GM12875 (cell line): Measurements from ENCODE around the gene SAMD5.

Experiments
- H3K4me3 ChIP-seq: one replicate; pipeline ENCODE4 v1.5.1; 2011; ENCODE audit warnings: low read depth, low read length, control low read depth
- CTCF ChIP-seq: IDR thresholded peaks from 2 replicates; pipeline ENCODE4 v1.5.1; 2011; ENCODE audit warnings: low read depth, mild to moderate bottlenecking, control low read depth, inconsistent platforms, low read length, moderate library complexity, borderline replicate concordance; ENCODE audit not compliant: insufficient read depth

The SAMD5 gene

GRCh38 chr6:147553099-147553498 lies 44.6 kb downstream of the SAMD5 start:
- H3K4me3 ChIP-seq: no peak overlapping the region
- TF ChIP-seq CTCF: no peak

GRCh38 chr6:147554281-147554680 lies 45.8 kb downstream of the SAMD5 start:
- no peak overlapping the region for H3K4me3 ChIP-seq
- no peak for TF ChIP-seq CTCF

- no peak overlapping the region for H3K4me3 ChIP-seq
- no peak for TF ChIP-seq CTCF
Measured at GRCh38 chr6:147559006-147559405, 50.5 kb downstream of the SAMD5 start.

GRCh38 chr6:147560670-147561069 lies 52.2 kb downstream of the SAMD5 start:
- no peak for TF ChIP-seq CTCF
- no peak overlapping the region for H3K4me3 ChIP-seq

GRCh38 chr6:147561726-147562125 lies 53.2 kb downstream of the SAMD5 start:
- no peak for TF ChIP-seq CTCF
- H3K4me3 ChIP-seq: no peak overlapping the region

GRCh38 chr6:147563472-147563871 lies 55.0 kb downstream of the SAMD5 start:
- no peak overlapping the region for H3K4me3 ChIP-seq
- no peak for TF ChIP-seq CTCF

GRCh38 chr6:147564556-147564955 lies 56.1 kb downstream of the SAMD5 start:
- H3K4me3 ChIP-seq: no peak overlapping the region
- TF ChIP-seq CTCF: no peak
